KMS-11 (cell line): ENCODE measurements around the gene TTC28.

Experiments used
- H2AFZ ChIP-seq: fragments of 200-600 bp; sonication (generic); 2 replicates; pipeline ENCODE4 v1.6.1; 2016; ENCODE audit warnings: antibody characterized with exemption, mixed run types, low read depth
- H3K27ac ChIP-seq: fragments of 200-600 bp; sonication (generic); 2 replicates; pipeline ENCODE4 v1.6.1; 2016; ENCODE audit warnings: mild to moderate bottlenecking, mixed run types
- H3K27me3 ChIP-seq: fragments of 200-600 bp; sonication (generic); 2 replicates; pipeline ENCODE4 v1.6.1; 2017; ENCODE audit warnings: mild to moderate bottlenecking, low read depth, mixed run types, moderate library complexity; ENCODE audit not compliant: insufficient read depth
- H3K36me3 ChIP-seq: fragments of 200-600 bp; sonication (generic); 2 replicates; pipeline ENCODE4 v1.6.1; 2017; ENCODE audit warnings: mild to moderate bottlenecking, mixed run types; ENCODE audit not compliant: insufficient read depth
- H3K4me1 ChIP-seq: fragments of 200-600 bp; sonication (generic); 2 replicates; pipeline ENCODE4 v1.6.1; 2016; ENCODE audit warnings: mild to moderate bottlenecking, low read depth, mixed run types; ENCODE audit not compliant: poor library complexity, severe bottlenecking
- H3K4me2 ChIP-seq: fragments of 200-600 bp; sonication (generic); 2 replicates; pipeline ENCODE4 v1.7.0; 2016; ENCODE audit warnings: mild to moderate bottlenecking, mixed run types
- H3K4me3 ChIP-seq: fragments of 200-600 bp; sonication (generic); IDR thresholded peaks from 2 replicates; pipeline ENCODE4 v1.6.1; 2017; ENCODE audit warnings: low read depth, low read length, mixed read lengths; ENCODE audit not compliant: insufficient read depth
- H3K79me2 ChIP-seq: fragments of 200-600 bp; sonication (generic); 2 replicates; pipeline ENCODE4 v1.6.1; 2016; ENCODE audit warnings: low read depth, mixed run types; ENCODE audit not compliant: insufficient read depth
- H3K9ac ChIP-seq: fragments of 200-600 bp; sonication (generic); 2 replicates; pipeline ENCODE4 v1.6.1; 2016; ENCODE audit warnings: mild to moderate bottlenecking, mixed run types
- H4K20me1 ChIP-seq: fragments of 200-600 bp; sonication (generic); 2 replicates; pipeline ENCODE4 v1.6.1; 2016; ENCODE audit warnings: mild to moderate bottlenecking, mixed run types; ENCODE audit not compliant: insufficient read depth
- TF ChIP-seq, protein P1 (sequence below): fragments of 200-600 bp; sonication (generic); conservative IDR thresholded peaks from 2 replicates; pipeline ENCODE4 v1.6.1; 2017; ENCODE audit warnings: low read depth, mild to moderate bottlenecking, antibody characterized with exemption, low read length, moderate library complexity, mixed read lengths

The TTC28 gene

DNA sequence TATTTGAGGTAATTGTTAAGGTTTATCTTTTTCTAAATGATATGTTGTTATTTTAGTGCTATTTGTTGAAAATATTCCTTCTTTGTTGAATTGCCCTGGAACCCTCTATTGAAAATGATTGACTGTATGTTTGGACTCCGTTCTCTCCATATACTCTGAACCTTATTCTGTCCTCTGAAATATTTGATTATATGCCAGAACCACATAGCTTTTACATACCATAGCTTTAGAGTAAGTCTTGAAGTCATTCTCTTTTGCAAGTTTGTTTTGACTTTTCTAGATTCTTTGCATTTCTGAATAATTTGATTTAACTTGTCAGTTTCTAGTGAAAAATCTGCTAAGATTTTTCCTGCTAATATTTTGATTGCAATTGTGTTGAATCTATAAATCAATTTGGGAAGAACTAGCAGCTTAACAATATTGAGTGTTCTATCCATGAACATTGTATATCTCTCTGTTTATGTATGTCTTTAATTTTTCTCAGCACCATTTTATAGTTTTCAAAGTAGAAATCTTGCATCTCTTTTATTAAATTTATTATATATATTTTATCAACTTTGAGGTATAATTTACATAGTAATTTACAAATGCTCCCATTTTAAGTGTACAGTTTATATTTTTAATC is 708.9 kb downstream of the TTC28 start:
- no peaks in the 10 kb centered on the region for H3K27me3 ChIP-seq
- no peak overlapping the region for H3K4me3 ChIP-seq
- TF ChIP-seq, protein P1, sequence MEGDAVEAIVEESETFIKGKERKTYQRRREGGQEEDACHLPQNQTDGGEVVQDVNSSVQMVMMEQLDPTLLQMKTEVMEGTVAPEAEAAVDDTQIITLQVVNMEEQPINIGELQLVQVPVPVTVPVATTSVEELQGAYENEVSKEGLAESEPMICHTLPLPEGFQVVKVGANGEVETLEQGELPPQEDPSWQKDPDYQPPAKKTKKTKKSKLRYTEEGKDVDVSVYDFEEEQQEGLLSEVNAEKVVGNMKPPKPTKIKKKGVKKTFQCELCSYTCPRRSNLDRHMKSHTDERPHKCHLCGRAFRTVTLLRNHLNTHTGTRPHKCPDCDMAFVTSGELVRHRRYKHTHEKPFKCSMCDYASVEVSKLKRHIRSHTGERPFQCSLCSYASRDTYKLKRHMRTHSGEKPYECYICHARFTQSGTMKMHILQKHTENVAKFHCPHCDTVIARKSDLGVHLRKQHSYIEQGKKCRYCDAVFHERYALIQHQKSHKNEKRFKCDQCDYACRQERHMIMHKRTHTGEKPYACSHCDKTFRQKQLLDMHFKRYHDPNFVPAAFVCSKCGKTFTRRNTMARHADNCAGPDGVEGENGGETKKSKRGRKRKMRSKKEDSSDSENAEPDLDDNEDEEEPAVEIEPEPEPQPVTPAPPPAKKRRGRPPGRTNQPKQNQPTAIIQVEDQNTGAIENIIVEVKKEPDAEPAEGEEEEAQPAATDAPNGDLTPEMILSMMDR: no peak
- H3K79me2 ChIP-seq: no peaks in the 10 kb centered on the region
- no peaks in the 10 kb centered on the region for H4K20me1 ChIP-seq
- no peak overlapping the region for H3K9ac ChIP-seq
- no peak overlapping the region for H3K27ac ChIP-seq
- H3K4me1 ChIP-seq: no peaks in the 10 kb centered on the region
- H3K4me2 ChIP-seq: no peak overlapping the region
- H3K36me3 ChIP-seq: no peaks in the 10 kb centered on the region
- H2AFZ ChIP-seq: no peak overlapping the region

DNA sequence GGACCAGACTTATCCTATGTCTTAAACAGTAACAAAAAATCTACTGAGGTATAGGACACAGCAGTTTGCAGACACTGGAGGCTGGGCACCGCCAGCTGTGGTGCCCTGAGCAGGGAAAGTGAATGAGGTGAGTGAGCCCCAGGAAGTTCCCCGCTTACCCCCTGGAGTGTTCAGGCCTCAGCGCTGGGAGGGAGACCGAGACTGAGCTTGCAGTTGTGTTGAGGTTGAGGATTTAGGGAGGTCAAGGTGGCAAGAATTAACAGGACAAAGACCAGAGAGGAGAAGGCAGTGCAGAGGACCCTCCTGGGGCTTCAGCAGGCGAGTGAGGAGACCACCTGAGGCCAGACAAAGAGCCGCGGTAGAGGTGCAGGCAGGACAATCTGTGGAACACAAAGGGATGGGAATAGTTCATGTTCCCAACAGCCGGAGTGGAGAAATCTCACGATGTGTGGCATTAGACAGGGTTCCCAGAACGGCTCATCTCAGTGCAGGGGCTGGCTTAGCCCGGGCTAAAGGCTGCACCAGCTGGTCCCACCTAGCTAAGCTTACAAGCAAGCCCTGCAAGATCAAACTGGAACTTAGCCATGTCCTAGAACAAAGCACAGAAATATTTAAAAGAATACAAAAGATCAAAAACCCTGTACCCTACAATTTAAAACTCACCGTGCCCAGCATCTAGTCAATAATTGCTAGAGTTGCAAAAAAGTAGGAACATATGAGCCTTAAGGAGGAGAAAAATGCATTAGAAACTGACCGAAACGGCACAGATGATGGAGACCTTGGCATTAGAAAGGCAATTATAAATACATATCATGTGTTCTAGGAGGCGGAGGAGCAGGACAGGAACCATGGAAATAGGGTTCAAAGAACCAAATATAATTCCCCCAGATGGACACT is 713.2 kb downstream of the TTC28 start:
- H3K9ac ChIP-seq: no peak overlapping the region
- H2AFZ ChIP-seq: no peak overlapping the region
- no peak overlapping the region for H3K27ac ChIP-seq
- no peaks in the 10 kb centered on the region for H3K27me3 ChIP-seq
- H3K79me2 ChIP-seq: no peaks in the 10 kb centered on the region
- no peak overlapping the region for H3K4me2 ChIP-seq
- H3K36me3 ChIP-seq: no peaks in the 10 kb centered on the region
- H4K20me1 ChIP-seq: no peaks in the 10 kb centered on the region
- H3K4me1 ChIP-seq: no peaks in the 10 kb centered on the region
- TF ChIP-seq, protein P1: no peak
- H3K4me3 ChIP-seq: no peak overlapping the region

DNA sequence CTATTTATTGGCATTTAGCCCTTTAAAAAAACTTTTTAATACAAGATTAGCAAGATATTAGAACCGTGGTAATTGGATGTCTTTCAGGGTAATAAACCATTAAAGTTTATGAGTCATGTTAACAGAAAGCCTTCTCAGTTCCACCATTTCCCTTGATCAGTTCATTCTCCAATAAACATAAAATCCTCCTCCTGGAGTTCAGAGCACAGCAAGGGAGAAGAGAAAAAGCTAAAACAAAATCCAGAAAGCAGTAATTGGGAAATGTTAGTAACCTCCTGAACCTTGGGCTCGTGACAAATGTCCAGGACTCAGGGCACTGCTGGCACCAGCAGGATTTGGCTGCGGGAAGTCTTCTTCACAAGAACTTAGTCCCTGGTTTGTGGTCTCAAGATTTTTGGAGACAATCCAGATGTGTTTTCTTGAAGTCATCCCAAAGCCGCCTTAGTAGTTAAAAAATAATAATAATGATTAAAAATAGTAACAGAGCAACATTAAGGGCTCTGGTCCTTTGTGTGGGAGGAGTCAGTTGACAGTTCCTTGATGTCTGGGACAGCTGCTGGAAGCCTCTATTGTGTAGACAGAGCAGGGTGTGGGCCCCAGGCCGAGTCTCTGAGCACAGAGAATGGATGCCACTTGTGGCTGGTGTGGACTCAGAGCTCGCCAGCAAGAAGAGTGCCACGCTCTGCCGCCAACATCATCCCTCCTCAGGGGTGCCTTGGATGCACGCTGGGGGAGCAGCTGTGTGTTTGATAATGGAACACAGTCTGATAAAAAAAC is 717.2 kb downstream of the TTC28 start:
- Histone ChIP-seq H3K9ac (no peak overlapping the region), H3K36me3 (no peaks in the 10 kb centered on the region), H3K27me3 (no peaks in the 10 kb centered on the region), H3K79me2 (no peaks in the 10 kb centered on the region), H3K4me3 (no peak overlapping the region), H3K4me2 (no peak overlapping the region), H4K20me1 (no peaks in the 10 kb centered on the region), H2AFZ (no peak overlapping the region), H3K4me1 (no peaks in the 10 kb centered on the region), H3K27ac (no peak overlapping the region)
- TF ChIP-seq, protein P1: no peak

DNA sequence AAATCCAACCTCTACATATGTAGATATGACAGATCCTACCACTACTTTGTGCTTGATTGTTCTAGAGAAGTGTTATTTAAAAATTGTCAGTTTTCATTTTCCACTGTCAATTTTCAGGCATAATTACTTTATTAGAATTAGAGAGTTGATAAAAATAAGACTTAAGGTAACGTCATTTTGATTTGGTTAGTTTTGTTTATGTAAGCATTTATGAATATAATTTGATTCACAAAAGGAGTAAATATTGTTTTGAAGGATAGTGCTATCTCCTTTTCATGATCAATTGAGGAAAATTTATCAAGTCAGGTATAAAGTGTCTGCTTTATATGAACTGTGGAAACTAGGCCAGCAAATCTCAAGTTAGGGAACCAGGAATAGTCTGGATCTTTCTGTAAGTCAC is 718.0 kb downstream of the TTC28 start:
- Histone ChIP-seq H3K4me2 (no peak overlapping the region), H3K4me1 (no peaks in the 10 kb centered on the region), H3K79me2 (no peaks in the 10 kb centered on the region), H3K27me3 (no peaks in the 10 kb centered on the region), H4K20me1 (no peaks in the 10 kb centered on the region), H3K27ac (no peak overlapping the region), H3K9ac (no peak overlapping the region), H3K36me3 (no peaks in the 10 kb centered on the region), H2AFZ (no peak overlapping the region), H3K4me3 (no peak overlapping the region)
- TF ChIP-seq, protein P1: no peak
